SU-DHL-6 (cell line): Measurements from ENCODE around the gene ZNF317.

Experiments used
- H2AFZ ChIP-seq: fragments of 200-600 bp; sonication (generic); 2 replicates; pipeline ENCODE4 v1.6.1; 2014; ENCODE audit warnings: low read depth, mild to moderate bottlenecking, moderate library complexity, mixed read lengths, antibody characterized with exemption, low read length; ENCODE audit not compliant: severe bottlenecking
- H3F3A ChIP-seq: fragments of 200-600 bp; shearing (Covaris generic); 2 replicates; pipeline ENCODE4 v1.6.0; 2016; ENCODE audit warnings: antibody characterized with exemption, mild to moderate bottlenecking; ENCODE audit not compliant: insufficient read depth
- H3K27ac ChIP-seq: fragments of 200-600 bp; sonication (generic); 2 replicates; pipeline ENCODE4 v1.5.1; 2016; ENCODE audit warnings: low read depth, mild to moderate bottlenecking, low read length, moderate library complexity, mixed read lengths
- H3K27me3 ChIP-seq: fragments of 200-600 bp; sonication (generic), shearing (Covaris generic); 2 replicates; pipeline ENCODE4 v1.6.0; 2014; ENCODE audit warnings: mild to moderate bottlenecking, low read length
- H3K36me3 ChIP-seq: fragments of 200-600 bp; sonication (generic); 2 replicates; pipeline ENCODE4 v1.6.1; 2014; ENCODE audit warnings: mild to moderate bottlenecking, low read length, mixed read lengths
- H3K4me2 ChIP-seq: fragments of 300-600, 200-600 bp; shearing (Covaris generic), sonication (generic); 2 replicates; pipeline ENCODE4 v1.6.0; 2014; ENCODE audit warnings: low read length, low read depth, mild to moderate bottlenecking; ENCODE audit not compliant: poor library complexity, severe bottlenecking
- H3K4me3 ChIP-seq: fragments of 200-600 bp; sonication (generic); 2 replicates; pipeline ENCODE4 v1.5.1; 2014; ENCODE audit warnings: antibody characterized with exemption, low read length, mild to moderate bottlenecking, mixed read lengths; ENCODE audit not compliant: insufficient read depth, poor library complexity, severe bottlenecking
- H3K79me2 ChIP-seq: fragments of 200-600 bp; sonication (generic); 2 replicates; pipeline ENCODE4 v1.6.1; 2014; ENCODE audit warnings: mild to moderate bottlenecking, low read length, moderate library complexity; ENCODE audit not compliant: insufficient read depth
- H3K9ac ChIP-seq: fragments of 200-600 bp; sonication (generic); 2 replicates; pipeline ENCODE4 v1.7.0; 2014; ENCODE audit warnings: mild to moderate bottlenecking, low read length
- H3K9me2 ChIP-seq: fragments of 200-600 bp; sonication (generic); replicated peaks from 2 replicates; pipeline ENCODE4 v1.6.1; 2014; ENCODE audit warnings: low read length; ENCODE audit not compliant: insufficient read depth
- H3K9me3 ChIP-seq: fragments of 200-600 bp; sonication (generic); 2 replicates; pipeline ENCODE4 v1.6.1; 2014; ENCODE audit warnings: low read length, mixed read lengths; ENCODE audit not compliant: insufficient read depth
- H4K20me1 ChIP-seq: fragments of 200-600 bp; sonication (generic); 2 replicates; pipeline ENCODE4 v1.6.1; 2014; ENCODE audit warnings: low read depth, mild to moderate bottlenecking, antibody characterized with exemption, low read length, moderate library complexity, mixed read lengths
- CTCF ChIP-seq: fragments of 200-600 bp; sonication (generic); IDR thresholded peaks from one replicate; pipeline ENCODE4 v1.5.1; 2017; ENCODE audit warnings: antibody characterized with exemption, mild to moderate bottlenecking, low read length, moderate library complexity; ENCODE audit not compliant: insufficient read depth, poor library complexity, severe bottlenecking
- EZH2phosphoT487 ChIP-seq: fragments of 200-600 bp; sonication (generic), shearing (Covaris generic); conservative IDR thresholded peaks from 2 replicates; pipeline ENCODE4 v1.6.1; 2018; ENCODE audit warnings: mild to moderate bottlenecking, antibody characterized with exemption, low read length, moderate library complexity, mixed read lengths

The ZNF317 gene

GRCh38 chr19:9171393-9171991, 31.3 kb downstream of the ZNF317 start:
- no peak overlapping the region for H3K27ac ChIP-seq
- H3K27me3 ChIP-seq: no peaks in the 10 kb centered on the region
- no peak overlapping the region for H3K4me3 ChIP-seq
- H3K4me2 ChIP-seq: no peak overlapping the region
- TF ChIP-seq CTCF (no peak), EZH2phosphoT487 (no peak)
- no peaks in the 10 kb centered on the region for H3F3A ChIP-seq
- no peak overlapping the region for H2AFZ ChIP-seq
- no peaks in the 10 kb centered on the region for H3K9me2 ChIP-seq
- no peaks in the 10 kb centered on the region for H3K36me3 ChIP-seq
- no peaks in the 10 kb centered on the region for H4K20me1 ChIP-seq
- H3K9ac ChIP-seq: no peak overlapping the region
- H3K9me3 ChIP-seq: no peaks in the 10 kb centered on the region
- H3K79me2 ChIP-seq: no peaks in the 10 kb centered on the region

- H3F3A ChIP-seq: no peaks in the 10 kb centered on the region
- H3K4me2 ChIP-seq: no peak overlapping the region
- H3K27ac ChIP-seq: no peak overlapping the region
- H3K27me3 ChIP-seq: no peaks in the 10 kb centered on the region
- no peaks in the 10 kb centered on the region for H3K36me3 ChIP-seq
- no peaks in the 10 kb centered on the region for H4K20me1 ChIP-seq
- no peaks in the 10 kb centered on the region for H3K9me2 ChIP-seq
- H3K4me3 ChIP-seq: no peak overlapping the region
- no peak overlapping the region for H2AFZ ChIP-seq
- no peaks in the 10 kb centered on the region for H3K9me3 ChIP-seq
- TF ChIP-seq EZH2phosphoT487 (no peak), CTCF (no peak)
- H3K9ac ChIP-seq: no peak overlapping the region
- no peaks in the 10 kb centered on the region for H3K79me2 ChIP-seq
These were observed 35.1 kb downstream of the ZNF317 start for GRCh38 chr19:9175326-9175725.

GRCh38 chr19:9178901-9179300, 38.7 kb downstream of the ZNF317 start, which contains the start of gene OR7D2:
Gene OR7D2, plus strand, starts transcription at chr19:9178979. Its CDS starts 6,803 bp downstream, at chr19:9185782.
- no peaks in the 10 kb centered on the region for H3K9me3 ChIP-seq
- H3K27ac ChIP-seq: no peak within 1 kb of the TSS
- H3K9me2 ChIP-seq: no peaks in the 10 kb centered on the region
- TF ChIP-seq EZH2phosphoT487 (no peak), CTCF (no peak)
- no peaks in the 10 kb centered on the region for H3K36me3 ChIP-seq
- no peak within 1 kb of the TSS for H3K4me3 ChIP-seq
- H3F3A ChIP-seq: no peaks in the 10 kb centered on the region
- H3K9ac ChIP-seq: no peak within 1 kb of the TSS
- no peak within 1 kb of the TSS for H3K4me2 ChIP-seq
- no peak within 1 kb of the TSS for H2AFZ ChIP-seq
- H4K20me1 ChIP-seq: no peaks in the 10 kb centered on the region
- no peaks in the 10 kb centered on the region for H3K27me3 ChIP-seq
- no peaks in the 10 kb centered on the region for H3K79me2 ChIP-seq
